ENCODE data around the gene CFAP58. TPM values are rescaled to one million over a fixed set of nuclear protein-coding genes. Genes with fewer than 3 reads are reported as not detected.

CFAP58 gene
- total and polyA plus RNA-seq, 2 of the 13 experiments (the other 11 are each of a cell fraction or from before 2014, with no cell fraction given), result 0.03 TPM; not detected in 1

DNA sequence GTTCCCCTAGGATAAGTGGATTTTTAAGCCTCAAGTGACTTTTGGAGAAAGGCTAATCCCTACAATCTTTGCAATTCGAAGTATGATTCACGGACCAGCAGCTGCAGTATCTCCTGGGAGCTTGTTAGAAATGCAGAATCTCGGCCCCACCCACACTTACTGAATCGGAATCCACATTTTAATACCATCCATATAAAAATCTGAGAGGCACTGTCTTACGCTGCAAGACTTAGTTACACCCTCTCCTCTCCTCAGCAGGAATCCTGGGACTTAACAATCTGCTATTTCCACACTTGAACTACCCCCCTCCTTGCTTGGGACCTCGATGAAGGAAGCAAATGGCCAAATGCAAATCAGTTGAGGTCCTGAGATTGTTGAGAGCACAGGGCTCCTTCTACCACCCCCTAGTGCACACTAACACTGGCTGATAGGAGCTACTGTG lies 36.3 kb upstream of the CFAP58 start:
- peaks cover 8 to 10% of the 10 kb centered on the region in 2 experiments; a peak in 4 of 5 replicates for H3K36me3 ChIP-seq (replicated peaks in 1 of 2; ENCODE audit: control insufficient read depth in 1 of 2, insufficient read depth in 2 of 2, low read length in 2 of 2)
- 0 out of 2 replicates have a peak, but pooled peaks cover 3% of the 10 kb centered on the region for H4K20me1 ChIP-seq (ENCODE audit: insufficient read depth, low read length)
- intact Hi-C loops (cut with micrococcal nuclease; ENCODE audit: unreplicated experiment), result no loop called here
- TF ChIP-seq ZFP1 (CRISPR knock-in tag; IDR thresholded peaks at IDR 0.05), result no peak
- no peak for TF ChIP-seq ZNF326 (CRISPR knock-in tag; IDR thresholded peaks at IDR 0.05; ENCODE audit: borderline replicate concordance)
- TF ChIP-seq, protein P1, sequence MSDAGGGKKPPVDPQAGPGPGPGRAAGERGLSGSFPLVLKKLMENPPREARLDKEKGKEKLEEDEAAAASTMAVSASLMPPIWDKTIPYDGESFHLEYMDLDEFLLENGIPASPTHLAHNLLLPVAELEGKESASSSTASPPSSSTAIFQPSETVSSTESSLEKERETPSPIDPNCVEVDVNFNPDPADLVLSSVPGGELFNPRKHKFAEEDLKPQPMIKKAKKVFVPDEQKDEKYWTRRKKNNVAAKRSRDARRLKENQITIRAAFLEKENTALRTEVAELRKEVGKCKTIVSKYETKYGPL (CRISPR knock-in tag; IDR thresholded peaks at IDR 0.05), result no peak
- no peak for TF ChIP-seq ASH2L (IDR thresholded peaks at IDR 0.05; ENCODE audit: insufficient read length, low read depth, low read length)
- TF ChIP-seq ZFX (CRISPR knock-in tag; IDR thresholded peaks at IDR 0.05; ENCODE audit: low read depth), result no peak
- TF ChIP-seq, protein P2, sequence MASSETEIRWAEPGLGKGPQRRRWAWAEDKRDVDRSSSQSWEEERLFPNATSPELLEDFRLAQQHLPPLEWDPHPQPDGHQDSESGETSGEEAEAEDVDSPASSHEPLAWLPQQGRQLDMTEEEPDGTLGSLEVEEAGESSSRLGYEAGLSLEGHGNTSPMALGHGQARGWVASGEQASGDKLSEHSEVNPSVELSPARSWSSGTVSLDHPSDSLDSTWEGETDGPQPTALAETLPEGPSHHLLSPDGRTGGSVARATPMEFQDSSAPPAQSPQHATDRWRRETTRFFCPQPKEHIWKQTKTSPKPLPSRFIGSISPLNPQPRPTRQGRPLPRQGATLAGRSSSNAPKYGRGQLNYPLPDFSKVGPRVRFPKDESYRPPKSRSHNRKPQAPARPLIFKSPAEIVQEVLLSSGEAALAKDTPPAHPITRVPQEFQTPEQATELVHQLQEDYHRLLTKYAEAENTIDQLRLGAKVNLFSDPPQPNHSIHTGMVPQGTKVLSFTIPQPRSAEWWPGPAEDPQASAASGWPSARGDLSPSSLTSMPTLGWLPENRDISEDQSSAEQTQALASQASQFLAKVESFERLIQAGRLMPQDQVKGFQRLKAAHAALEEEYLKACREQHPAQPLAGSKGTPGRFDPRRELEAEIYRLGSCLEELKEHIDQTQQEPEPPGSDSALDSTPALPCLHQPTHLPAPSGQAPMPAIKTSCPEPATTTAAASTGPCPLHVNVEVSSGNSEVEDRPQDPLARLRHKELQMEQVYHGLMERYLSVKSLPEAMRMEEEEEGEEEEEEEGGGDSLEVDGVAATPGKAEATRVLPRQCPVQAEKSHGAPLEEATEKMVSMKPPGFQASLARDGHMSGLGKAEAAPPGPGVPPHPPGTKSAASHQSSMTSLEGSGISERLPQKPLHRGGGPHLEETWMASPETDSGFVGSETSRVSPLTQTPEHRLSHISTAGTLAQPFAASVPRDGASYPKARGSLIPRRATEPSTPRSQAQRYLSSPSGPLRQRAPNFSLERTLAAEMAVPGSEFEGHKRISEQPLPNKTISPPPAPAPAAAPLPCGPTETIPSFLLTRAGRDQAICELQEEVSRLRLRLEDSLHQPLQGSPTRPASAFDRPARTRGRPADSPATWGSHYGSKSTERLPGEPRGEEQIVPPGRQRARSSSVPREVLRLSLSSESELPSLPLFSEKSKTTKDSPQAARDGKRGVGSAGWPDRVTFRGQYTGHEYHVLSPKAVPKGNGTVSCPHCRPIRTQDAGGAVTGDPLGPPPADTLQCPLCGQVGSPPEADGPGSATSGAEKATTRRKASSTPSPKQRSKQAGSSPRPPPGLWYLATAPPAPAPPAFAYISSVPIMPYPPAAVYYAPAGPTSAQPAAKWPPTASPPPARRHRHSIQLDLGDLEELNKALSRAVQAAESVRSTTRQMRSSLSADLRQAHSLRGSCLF (CRISPR knock-in tag; IDR thresholded peaks at IDR 0.05; ENCODE audit: borderline replicate concordance), result no peak
- TF ChIP-seq, protein P3, sequence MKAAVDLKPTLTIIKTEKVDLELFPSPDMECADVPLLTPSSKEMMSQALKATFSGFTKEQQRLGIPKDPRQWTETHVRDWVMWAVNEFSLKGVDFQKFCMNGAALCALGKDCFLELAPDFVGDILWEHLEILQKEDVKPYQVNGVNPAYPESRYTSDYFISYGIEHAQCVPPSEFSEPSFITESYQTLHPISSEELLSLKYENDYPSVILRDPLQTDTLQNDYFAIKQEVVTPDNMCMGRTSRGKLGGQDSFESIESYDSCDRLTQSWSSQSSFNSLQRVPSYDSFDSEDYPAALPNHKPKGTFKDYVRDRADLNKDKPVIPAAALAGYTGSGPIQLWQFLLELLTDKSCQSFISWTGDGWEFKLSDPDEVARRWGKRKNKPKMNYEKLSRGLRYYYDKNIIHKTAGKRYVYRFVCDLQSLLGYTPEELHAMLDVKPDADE (CRISPR knock-in tag; IDR thresholded peaks at IDR 0.05), result no peak
- TF ChIP-seq ZNF563 (CRISPR knock-in tag; IDR thresholded peaks at IDR 0.05), result no peak
- TF ChIP-seq MLLT10 (CRISPR knock-in tag; IDR thresholded peaks at IDR 0.05), result no peak
- no peak for TF ChIP-seq RBFOX2 (IDR thresholded peaks at IDR 0.05; ENCODE audit: low read depth, low read length)
- no peaks in the 10 kb centered on the region for H3K4me1 ChIP-seq (ENCODE audit: insufficient read depth, low read length)
- no peak overlapping the region for H3K9ac ChIP-seq (ENCODE audit: insufficient read depth, low read depth, low read length)
- in situ Hi-C loops (cut with HindIII; ENCODE audit: extremely low pct_ligation_motif_present, low pct_unique_long_range_greater_than_20kb), result no loop called here
- H3K4me3 ChIP-seq (replicated peaks in 1 of 3; ENCODE audit: insufficient read depth in 1 of 3, low read depth in 2 of 3, low read length in 3 of 3), result no peak overlapping the region
- H3K27ac ChIP-seq (ENCODE audit: extremely low read length, insufficient read depth, low read length), result no peak overlapping the region
- no TSS peak for BruUV-seq (replicated peaks)
- no peaks in the 10 kb centered on the region for H3K79me2 ChIP-seq (ENCODE audit: insufficient read depth, low read length)
- DNase-seq (ENCODE audit: low spot score), result no peak
- no peaks in the 10 kb centered on the region for H3K9me3 ChIP-seq (ENCODE audit: low read length)
- CTCF ChIA-PET (ENCODE audit: low intra/inter-chr PET ratio, low total read pairs), result no interaction called here
- H2AFZ ChIP-seq (ENCODE audit: low read length), result no peak overlapping the region
- ATAC-seq, result no peak
- no peak overlapping the region for H3K4me2 ChIP-seq (ENCODE audit: low read depth, low read length)
- H3K27me3 ChIP-seq (ENCODE audit: control insufficient read depth in 1 of 2, insufficient read depth in 2 of 2, low read length in 2 of 2), result no peaks in the 10 kb centered on the region
- POLR2A ChIA-PET, result no interaction called here
- no peak for FAIRE-seq
- WGBS (ENCODE audit: low lambda C conversion rate), result 82% methylated on average over 6 of the region's 6 CpGs
